ENCODE data around the gene TOB1.

The TOB1 gene

DNA sequence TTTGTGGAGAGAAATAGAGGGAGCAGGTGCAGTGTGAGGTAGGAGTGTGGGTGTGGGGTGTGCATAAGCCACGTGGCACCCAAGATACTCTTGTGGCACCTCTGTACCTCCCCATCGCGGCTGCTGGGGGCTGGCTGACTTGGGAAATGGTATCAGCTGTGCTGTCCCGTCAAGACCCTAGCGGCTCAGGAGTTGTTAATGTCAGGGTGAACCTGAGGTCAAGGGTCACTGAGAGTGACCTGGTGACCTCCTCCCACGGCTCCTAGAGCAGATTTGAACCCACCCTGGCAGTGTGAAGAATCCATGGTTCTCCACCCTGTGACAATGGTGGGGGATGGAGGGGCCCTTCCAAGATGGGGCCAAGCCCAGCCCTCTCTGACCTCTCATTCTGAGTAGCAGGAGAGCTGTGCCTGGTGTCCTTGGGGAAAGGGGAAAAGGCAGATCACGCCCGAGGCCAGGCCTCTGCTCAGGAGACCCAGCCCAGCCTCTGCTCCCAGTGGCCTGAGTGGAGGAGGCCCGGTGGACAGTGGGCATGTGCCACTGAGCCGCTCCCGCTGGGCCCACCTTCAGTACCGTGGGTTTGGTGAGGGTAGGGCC is 33.8 kb downstream of the TOB1 start:
- DNase-seq (ENCODE audit: low spot score), result no peak

GRCh38 chr17:50831471-50831928 is 34.7 kb downstream of the TOB1 start:
- peak; percentile 86 for DNase-seq (ENCODE audit: low spot score)

DNA sequence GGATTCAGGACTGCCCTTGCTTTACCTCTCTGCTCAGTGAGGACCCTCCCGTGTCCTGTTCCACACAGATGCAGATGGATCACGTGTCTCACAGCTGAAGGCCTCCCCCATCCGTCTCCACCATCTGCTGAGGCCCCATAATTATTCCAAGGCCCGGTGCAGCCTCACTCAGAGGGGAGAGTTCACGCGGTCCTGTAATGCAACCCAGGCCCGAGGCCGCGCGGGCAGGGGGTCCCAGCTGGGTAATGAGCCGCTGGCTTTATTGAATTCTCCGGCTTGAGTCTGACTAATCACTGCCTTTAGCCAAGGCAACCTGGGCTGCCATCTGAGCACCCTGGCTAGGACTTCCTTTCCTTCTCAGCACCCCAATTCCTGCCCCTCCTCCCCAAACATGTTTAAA is 35.2 kb downstream of the TOB1 start:
- DNase-seq (ENCODE audit: low spot score), result peak; percentile 83

DNA sequence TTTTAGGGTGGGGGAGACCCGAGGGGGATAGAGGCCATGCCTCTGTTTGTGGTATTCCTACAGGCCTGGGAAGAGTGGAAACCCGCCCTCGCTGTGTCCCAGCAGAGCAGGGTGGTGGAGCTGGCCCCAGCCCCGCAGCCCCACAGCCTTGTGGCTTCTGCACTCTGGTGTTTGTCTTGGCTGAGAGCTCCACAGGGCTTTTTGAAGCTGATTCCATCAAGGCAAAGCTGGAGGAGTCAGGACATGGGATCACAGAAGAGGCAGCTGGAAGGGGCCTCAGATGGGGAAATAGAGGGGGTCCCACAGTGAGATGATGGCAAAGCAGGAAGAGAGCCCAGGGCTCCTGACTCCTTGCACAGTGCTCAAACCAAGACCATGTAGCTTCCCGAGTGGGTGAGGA is 35.8 kb downstream of the TOB1 start:
- DNase-seq (ENCODE audit: low spot score), result no peak

- DNase-seq (ENCODE audit: low spot score), result no peak
These were observed 36.8 kb downstream of the TOB1 start for GRCh38 chr17:50829332-50829731.

GRCh38 chr17:50828508-50829170 is 37.5 kb downstream of the TOB1 start:
- no peak for DNase-seq (ENCODE audit: low spot score)

- DNase-seq (ENCODE audit: low spot score), result no peak
These were observed 41.0 kb downstream of the TOB1 start for GRCh38 chr17:50825188-50825587.

DNA sequence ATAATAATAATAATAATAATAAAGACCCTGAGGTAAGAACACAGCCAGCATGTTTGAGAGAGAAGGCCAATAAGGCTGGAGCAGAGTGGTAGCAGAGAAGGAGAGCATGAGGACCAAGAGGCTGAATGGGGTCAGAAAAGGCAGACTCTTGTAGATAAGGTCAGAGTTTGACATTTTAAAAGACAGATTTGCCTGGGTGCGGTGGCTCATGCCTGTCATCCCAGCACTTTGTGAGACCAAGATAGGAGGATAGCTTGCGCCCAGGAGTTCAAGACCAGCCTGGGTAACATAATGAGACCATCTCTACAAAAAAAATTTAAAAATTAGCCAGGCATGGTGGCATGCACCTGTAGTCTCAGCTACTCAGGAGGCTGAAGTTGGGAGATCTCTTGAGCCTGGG is 41.7 kb downstream of the TOB1 start:
- no peak for DNase-seq (ENCODE audit: low spot score)

DNA sequence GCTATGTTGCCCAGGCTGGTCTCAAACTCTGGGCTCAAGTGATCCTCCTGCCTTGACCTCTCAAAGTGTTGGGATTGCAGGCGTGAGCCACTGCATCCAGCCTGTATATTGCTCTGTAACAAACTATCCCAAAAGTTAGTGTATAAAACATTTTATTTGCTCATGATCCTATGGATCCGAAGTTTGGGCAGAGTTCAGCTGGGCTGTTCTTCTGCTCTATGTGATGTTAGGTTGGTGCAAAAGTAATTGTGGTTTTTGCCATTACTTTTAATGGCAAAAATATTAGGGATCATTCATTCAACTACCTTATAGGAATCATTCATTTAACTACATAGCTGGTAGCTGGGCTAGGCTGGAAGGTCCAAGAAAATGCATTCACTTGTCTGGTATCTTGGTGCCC is 43.6 kb downstream of the TOB1 start:
- DNase-seq (ENCODE audit: low spot score), result no peak

- no peak for DNase-seq (ENCODE audit: low spot score)
These were observed 45.5 kb downstream of the TOB1 start for GRCh38 chr17:50820651-50821050.

- no peak for DNase-seq (ENCODE audit: low spot score)
These were observed 47.1 kb downstream of the TOB1 start for GRCh38 chr17:50818921-50819657.

DNA sequence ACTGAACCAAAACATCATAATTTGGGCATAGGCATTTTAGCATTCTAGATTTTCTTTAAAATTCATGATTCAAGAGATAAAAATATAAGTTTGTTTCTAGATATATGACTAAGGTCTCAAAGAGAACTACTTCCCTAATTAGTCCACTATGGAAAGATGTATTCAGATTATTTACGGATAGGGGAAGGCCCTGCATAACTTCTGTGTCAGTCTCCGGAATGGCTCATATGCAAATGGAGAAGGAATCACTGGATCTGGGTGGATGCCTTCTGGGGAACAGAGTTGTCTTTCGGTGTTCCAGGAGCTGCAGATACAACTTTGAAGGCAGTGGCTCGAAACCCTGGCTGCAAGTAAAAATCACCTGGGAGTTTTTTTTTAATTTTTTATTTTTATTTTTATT is 47.9 kb downstream of the TOB1 start:
- no peak for DNase-seq (ENCODE audit: low spot score)

GRCh38 chr17:50817838-50818237 is 48.3 kb downstream of the TOB1 start:
- no peak for DNase-seq (ENCODE audit: low spot score)

- DNase-seq (ENCODE audit: low spot score), result no peak
These were observed 49.1 kb downstream of the TOB1 start for GRCh38 chr17:50816771-50817751.

GRCh38 chr17:50816271-50816670 is 49.9 kb downstream of the TOB1 start:
- no peak for DNase-seq (ENCODE audit: low spot score)

- no peak for DNase-seq (ENCODE audit: low spot score)
These were observed 50.8 kb downstream of the TOB1 start for GRCh38 chr17:50815400-50815799.

DNA sequence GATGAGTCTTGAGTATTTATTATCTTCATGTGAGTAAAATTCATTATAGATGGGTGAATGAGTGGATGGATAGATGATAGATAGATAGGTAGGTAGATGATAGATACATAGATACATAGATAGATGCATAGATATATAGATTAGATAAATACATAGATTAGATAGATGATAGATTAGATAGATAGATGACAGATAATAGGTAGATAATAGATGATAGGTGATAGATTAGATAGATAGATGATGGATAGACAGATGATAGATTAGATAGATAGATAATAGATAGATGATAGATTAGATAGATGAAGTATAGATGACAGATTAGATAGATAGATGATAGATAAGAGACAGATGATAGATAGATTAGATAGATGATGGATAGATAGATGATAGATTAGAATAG is 52.6 kb downstream of the TOB1 start:
- DNase-seq (ENCODE audit: low spot score), result no peak

Measured in left forelimb (tissue), 1 donor.